NCI-H1105 treated with DMSO at 0.1 percent for 48 hours (cell line): Measurements from ENCODE around the gene LOC101059915.
"Not testable (repeated sequence)": the region's sequence is repeated elsewhere in the genome, so short reads cannot be mapped to it uniquely, and the experiment has no call there.

Experiments used
- DNase-seq: peaks from one replicate; lab custom pipeline; 2025; lab: John Stamatoyannopoulos, UW

The LOC101059915 gene

DNA sequence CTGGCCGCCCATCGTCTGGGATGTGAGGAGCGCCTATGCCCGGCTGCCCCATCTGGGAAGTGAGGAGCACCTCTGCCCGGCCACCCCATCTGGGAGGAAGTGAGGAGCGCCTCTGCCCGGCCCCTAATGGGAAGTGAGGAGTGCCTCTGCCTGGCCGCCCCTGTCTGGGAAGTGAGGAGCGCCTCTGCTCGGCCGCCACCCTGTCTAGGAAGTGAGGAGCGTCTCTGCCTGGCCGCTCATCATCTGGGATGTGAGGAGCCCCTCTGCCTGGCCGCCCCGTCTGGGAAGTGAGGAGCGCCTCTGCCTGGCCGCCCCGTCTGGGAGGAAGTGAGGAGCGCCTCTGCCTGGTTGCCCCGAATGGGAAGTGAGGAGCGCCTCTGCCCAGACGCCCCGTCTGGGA is 8.3 kb downstream of the LOC101059915 start:
- not testable (repeated sequence) for DNase-seq

GRCh38 chrX:71676068-71676795 is 8.9 kb downstream of the LOC101059915 start:
- DNase-seq: not testable (repeated sequence)

- not testable (repeated sequence) for DNase-seq
These were observed 9.8 kb downstream of the LOC101059915 start for GRCh38 chrX:71677195-71677594.

GRCh38 chrX:71679575-71680207 is 12.3 kb downstream of the LOC101059915 start:
- DNase-seq: no peak

- not testable (repeated sequence) for DNase-seq
These were observed 29.5 kb downstream of the LOC101059915 start for GRCh38 chrX:71696641-71697465.

- DNase-seq: not testable (repeated sequence)
These were observed 30.3 kb downstream of the LOC101059915 start for GRCh38 chrX:71697466-71698298.

GRCh38 chrX:71698299-71699022 is 31.1 kb downstream of the LOC101059915 start:
- DNase-seq: not testable (repeated sequence)

GRCh38 chrX:71699023-71699344 is 31.6 kb downstream of the LOC101059915 start:
- DNase-seq: not testable (repeated sequence)

DNA sequence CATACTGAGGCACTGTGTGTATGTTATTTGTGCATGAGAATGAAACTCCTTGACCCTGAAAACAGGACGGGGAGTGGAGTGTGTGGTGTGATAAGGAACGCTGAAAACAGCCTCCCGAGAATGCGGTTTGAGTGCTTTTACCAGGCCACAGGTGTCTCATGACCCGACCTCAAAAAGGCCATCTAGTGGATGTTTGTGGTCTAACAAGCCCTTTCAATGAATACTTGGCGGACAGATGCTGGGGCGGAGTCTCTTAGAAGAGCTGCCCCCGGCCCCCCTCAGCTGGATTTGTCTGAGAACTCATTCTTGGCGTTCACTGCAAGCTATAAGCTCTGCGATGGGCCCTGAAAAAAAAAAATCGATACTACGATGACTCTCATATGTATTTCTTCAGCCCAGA is 35.5 kb downstream of the LOC101059915 start:
- DNase-seq: not testable (repeated sequence)

- not testable (repeated sequence) for DNase-seq
These were observed 46.7 kb downstream of the LOC101059915 start for GRCh38 chrX:71714064-71714463.

- DNase-seq: not testable (repeated sequence)
These were observed 48.2 kb downstream of the LOC101059915 start for GRCh38 chrX:71715551-71715950.

DNA sequence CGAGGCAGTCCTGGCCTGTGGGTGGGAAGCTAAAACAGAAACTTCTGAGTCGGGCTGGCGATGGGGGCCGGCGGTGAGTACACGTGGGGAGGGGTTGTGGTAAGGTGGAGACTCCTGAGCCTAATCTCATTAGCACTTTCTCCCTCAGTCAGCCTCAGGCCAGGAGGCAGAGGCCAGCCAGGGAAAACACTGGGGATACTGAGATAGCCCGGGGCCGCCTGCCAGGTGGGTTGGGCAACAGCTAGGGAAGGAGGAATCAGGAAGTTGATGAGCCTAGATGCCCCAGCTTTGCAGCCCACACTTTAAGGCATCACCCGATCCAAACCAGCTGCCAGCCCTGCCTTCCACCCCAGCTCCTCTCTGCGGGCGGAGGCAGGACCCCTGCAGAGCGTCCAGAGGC is 49.0 kb downstream of the LOC101059915 start:
- not testable (repeated sequence) for DNase-seq

DNA sequence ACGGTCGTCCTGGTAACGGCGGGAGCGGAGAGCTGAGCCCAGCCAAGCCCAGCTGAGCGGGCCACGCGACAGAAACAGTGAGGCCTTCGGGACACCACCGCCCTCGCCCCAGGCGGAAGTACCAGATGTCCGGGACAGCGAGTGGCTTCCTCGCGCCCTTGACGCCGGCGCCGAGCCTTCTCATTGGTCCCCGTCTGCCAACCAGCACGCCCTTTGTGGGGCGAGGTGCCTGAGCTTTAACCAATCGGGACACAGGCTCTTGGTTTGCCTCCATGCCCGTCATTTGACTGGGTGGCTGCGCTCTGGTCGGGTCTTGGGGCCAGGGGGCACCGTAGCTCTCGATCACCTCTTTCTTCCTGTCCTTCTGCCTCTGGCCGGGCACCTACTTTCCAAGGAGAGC is 50.8 kb downstream of the LOC101059915 start, which contains the start of gene CXorf49:
Gene CXorf49, minus strand, starts transcription at position 101 of the 400 bp plus-strand sequence. CDS start 134 bp downstream, outside the sequence.
- not testable (repeated sequence) for DNase-seq

DNA sequence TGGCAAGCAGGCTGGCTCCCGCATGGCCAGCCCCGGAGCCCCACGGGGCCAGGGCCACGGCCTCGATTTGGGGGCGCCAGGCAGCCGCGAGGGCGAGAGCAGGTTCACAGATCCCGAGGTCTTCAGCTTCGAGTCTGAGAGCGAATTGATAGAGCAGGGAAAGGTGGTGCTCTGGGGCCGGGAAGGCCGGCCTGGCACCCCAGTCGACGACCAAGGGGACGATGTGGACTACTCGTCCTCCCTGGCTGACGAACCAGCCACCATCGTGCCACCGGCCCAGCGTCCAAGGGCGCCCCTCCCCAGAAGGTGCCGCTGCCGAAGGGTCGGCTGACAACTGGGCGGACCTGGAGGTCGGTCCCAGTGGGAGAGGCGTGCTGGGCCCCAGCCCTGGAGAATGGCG is 51.8 kb downstream of the LOC101059915 start:
- not testable (repeated sequence) for DNase-seq

DNA sequence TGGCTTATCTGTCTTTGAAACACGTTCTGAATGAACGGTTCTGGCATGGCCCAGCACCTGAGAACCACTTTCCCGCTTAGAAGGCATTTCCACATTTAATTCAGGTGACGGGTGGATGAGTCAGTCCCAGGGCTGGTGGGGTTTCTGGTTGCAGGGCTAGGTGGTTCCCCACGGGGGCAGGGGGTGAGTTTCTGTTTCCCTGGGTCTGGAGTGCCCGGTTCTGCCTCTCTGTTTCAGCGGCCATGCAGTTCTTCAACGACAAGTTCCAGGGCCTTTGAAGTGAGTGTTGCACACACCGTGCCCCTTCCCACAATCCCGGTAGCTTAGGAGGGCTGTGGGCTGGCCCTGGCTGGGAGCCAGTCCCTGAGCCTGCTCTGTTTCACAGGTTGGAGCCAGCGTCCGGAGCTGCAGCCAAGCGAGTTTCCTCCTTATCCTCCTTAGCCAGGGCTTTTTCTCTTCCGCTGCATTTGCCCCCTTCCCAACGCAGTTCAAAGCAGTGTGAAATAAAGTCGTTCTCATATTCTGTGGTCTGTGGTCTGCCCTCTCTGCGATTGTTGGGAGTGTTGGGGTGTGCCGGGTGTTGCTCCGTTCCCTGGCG is 53.0 kb downstream of the LOC101059915 start:
- not testable (repeated sequence) for DNase-seq
